ENCODE measurements around the gene PXDN.

GRCh38 chr2:1655461-1655860 lies 88.9 kb downstream of the PXDN start:
- no peak for TF ChIP-seq CTCF (conservative IDR thresholded peaks at IDR 0.05; ENCODE audit: low read length)
- TF ChIP-seq EZH2phosphoT487 (IDR thresholded peaks at IDR 0.05; ENCODE audit: borderline replicate concordance), result no peak

Data from Loucy (cell line).